ENCODE data around the gene MAS1. TPM values are rescaled to one million over a fixed set of nuclear protein-coding genes. Genes with fewer than 3 reads are reported as not detected.
"Not testable (repeated sequence)": the region's sequence is repeated elsewhere in the genome, so short reads cannot be mapped to it uniquely, and the experiment has no call there.

Gene MAS1
- total and polyA plus RNA-seq, 8 donors: under 0.01 TPM; not detected in 7

- H3K4me1 ChIP-seq: no peaks in the 10 kb centered on the region
- no peak for ATAC-seq
- intact Hi-C loops (cut with DNase I): no loop called here
- no peak for DNase-seq
- no peak overlapping the region for H3K4me3 ChIP-seq
- no peak for FAIRE-seq
- no peaks in the 10 kb centered on the region for H3K9me3 ChIP-seq
- WGBS, 2 donors: 87 to 91% methylated on average over 4 of the region's 4 CpGs
- H3K27ac ChIP-seq: no peak overlapping the region
- no peaks in the 10 kb centered on the region for H3K36me3 ChIP-seq
- H3K27me3 ChIP-seq: no peaks in the 10 kb centered on the region
- no peak for TF ChIP-seq CTCF (IDR thresholded peaks at IDR 0.05)
Observed at GRCh38 chr6:159916237-159916636, 25.4 kb downstream of the MAS1 start.

GRCh38 chr6:159916752-159917151 is 26.0 kb downstream of the MAS1 start:
- Histone ChIP-seq H3K4me3 (no peak overlapping the region), H3K36me3 (no peaks in the 10 kb centered on the region), H3K9me3 (no peaks in the 10 kb centered on the region), H3K4me1 (no peaks in the 10 kb centered on the region), H3K27ac (no peak overlapping the region), H3K27me3 (no peaks in the 10 kb centered on the region)
- FAIRE-seq (no peak), DNase-seq (no peak), ATAC-seq (peak in 1 of 4 donors; percentile 58)
- WGBS, 2 donors: 65 to 68% methylated on average over 9 of the region's 9 CpGs
- intact Hi-C loops (cut with DNase I): no loop called here
- no peak for TF ChIP-seq CTCF (IDR thresholded peaks at IDR 0.05)

GRCh38 chr6:159919011-159919511 is 28.3 kb downstream of the MAS1 start:
- no peak overlapping the region for H3K27ac ChIP-seq
- 80 to 84% methylated on average over 7 of the region's 7 CpGs for WGBS, 2 donors
- no peaks in the 10 kb centered on the region for H3K9me3 ChIP-seq
- no peaks in the 10 kb centered on the region for H3K36me3 ChIP-seq
- intact Hi-C loops (cut with DNase I): no loop called here
- H3K27me3 ChIP-seq: no peaks in the 10 kb centered on the region
- FAIRE-seq (no peak), DNase-seq (no peak), ATAC-seq (no peak)
- no peak overlapping the region for H3K4me3 ChIP-seq
- H3K4me1 ChIP-seq: no peaks in the 10 kb centered on the region
- TF ChIP-seq CTCF (IDR thresholded peaks at IDR 0.05): no peak

GRCh38 chr6:159919800-159920199 is 29.0 kb downstream of the MAS1 start:
- DNase-seq (no peak), FAIRE-seq (no peak), ATAC-seq (no peak)
- no peaks in the 10 kb centered on the region for H3K27me3 ChIP-seq
- no peaks in the 10 kb centered on the region for H3K4me1 ChIP-seq
- 64 to 78% methylated on average over 6 of the region's 6 CpGs for WGBS, 2 donors
- no peak overlapping the region for H3K4me3 ChIP-seq
- no peaks in the 10 kb centered on the region for H3K36me3 ChIP-seq
- TF ChIP-seq CTCF (IDR thresholded peaks at IDR 0.05): no peak
- no peak overlapping the region for H3K27ac ChIP-seq
- intact Hi-C loops (cut with DNase I): no loop called here
- no peaks in the 10 kb centered on the region for H3K9me3 ChIP-seq

GRCh38 chr6:159924150-159924549 is 33.4 kb downstream of the MAS1 start:
- H3K9me3 ChIP-seq; H3K4me1 ChIP-seq; H3K4me3 ChIP-seq; H3K27ac ChIP-seq; H3K36me3 ChIP-seq; intact Hi-C loops (cut with DNase I); ATAC-seq; DNase-seq; H3K27me3 ChIP-seq; FAIRE-seq: not testable (repeated sequence)
- 54 to 59% methylated on average over 2 of the region's 2 CpGs for WGBS, 2 donors

All from pancreas (tissue), 10 donors.